GM06990 (cell line): ENCODE measurements around the gene COX8A.

Source experiments
- DNase-seq: peaks from one replicate; pipeline ENCODE4 v3.0.0-alpha.2; 2011; ENCODE audit not compliant: insufficient read length; ENCODE audit errors: extremely low read depth
- H3K27me3 ChIP-seq: replicated peaks from 2 replicates; pipeline ENCODE4 v1.6.0; 2011; ENCODE audit warnings: low read length; ENCODE audit not compliant: control insufficient read depth, insufficient read depth
- H3K36me3 ChIP-seq: 2 replicates; pipeline ENCODE4 v1.5.1; 2011; ENCODE audit warnings: low read length; ENCODE audit not compliant: control insufficient read depth, insufficient read depth
- H3K4me3 ChIP-seq: replicated peaks from 2 replicates; pipeline ENCODE4 v1.5.1; 2011; ENCODE audit warnings: low read depth, mild to moderate bottlenecking, control low read depth, low read length
- CTCF ChIP-seq: IDR thresholded peaks from 2 replicates; pipeline ENCODE4 v1.5.1; 2011; ENCODE audit warnings: low read length, control low read depth, mild to moderate bottlenecking, inconsistent platforms; ENCODE audit not compliant: insufficient read depth, poor library complexity, severe bottlenecking

The COX8A gene

GRCh38 chr11:64007629-64008282 lies 33.3 kb downstream of the COX8A start:
- no peaks in the 10 kb centered on the region for H3K36me3 ChIP-seq
- DNase-seq = no peak
- TF ChIP-seq CTCF = no peak
- H3K27me3 ChIP-seq = peaks cover 2% of the 10 kb centered on the region; the same call in 1 of the 2 replicates
- no peak overlapping the region for H3K4me3 ChIP-seq

- TF ChIP-seq CTCF = no peak
- H3K27me3 ChIP-seq = peaks cover 2% of the 10 kb centered on the region; the same call in 1 of the 2 replicates
- no peak overlapping the region for H3K4me3 ChIP-seq
- no peaks in the 10 kb centered on the region for H3K36me3 ChIP-seq
- no peak for DNase-seq
Observed at GRCh38 chr11:64008283-64008913, 34.0 kb downstream of the COX8A start.

- Histone ChIP-seq H3K4me3 (no peak overlapping the region), H3K27me3 (peaks cover 2% of the 10 kb centered on the region; the same call in 1 of the 2 replicates), H3K36me3 (no peaks in the 10 kb centered on the region)
- DNase-seq = no peak
- no peak for TF ChIP-seq CTCF
Observed at GRCh38 chr11:64008914-64009633, 34.7 kb downstream of the COX8A start.

GRCh38 chr11:64009710-64010109 lies 35.3 kb downstream of the COX8A start:
- Histone ChIP-seq H3K36me3 (no peaks in the 10 kb centered on the region), H3K27me3 (peaks cover 2% of the 10 kb centered on the region; the same call in 1 of the 2 replicates), H3K4me3 (no peak overlapping the region)
- TF ChIP-seq CTCF = no peak
- DNase-seq = no peak

GRCh38 chr11:64010783-64011182 lies 36.4 kb downstream of the COX8A start:
- no peak for TF ChIP-seq CTCF
- Histone ChIP-seq H3K4me3 (no peak overlapping the region), H3K27me3 (peaks cover 2% of the 10 kb centered on the region; the same call in 1 of the 2 replicates)

More at GRCh38 chr11:64010783-64011182, 36.4 kb downstream of the COX8A start:
- no peak for DNase-seq
- no peaks in the 10 kb centered on the region for H3K36me3 ChIP-seq
